Liver (tissue), 3 donors: Measurements from ENCODE around the gene KLK13.

Source experiments
- EGR1 ChIP-seq, 2 donors: IDR thresholded peaks; 2 replicates each; pipeline ENCODE4 v1.6.1; 2016 to 2018; ENCODE audit warnings: antibody characterized with exemption in 2 of 2, low read depth in 2 of 2
- FOXA2 ChIP-seq: IDR thresholded peaks from 2 replicates; pipeline ENCODE4 v1.6.1; 2016; ENCODE audit warnings: antibody characterized with exemption
- HNF4A ChIP-seq, 2 donors: conservative IDR thresholded peaks; 2 replicates each; pipeline ENCODE4 v1.6.1; 2016; ENCODE audit warnings: antibody characterized with exemption in 2 of 2, mild to moderate bottlenecking in 2 of 2
- NR2F2 ChIP-seq: IDR thresholded peaks from 2 replicates; pipeline ENCODE4 v1.6.1; 2016; ENCODE audit warnings: antibody characterized with exemption
- RAD21 ChIP-seq, 2 donors: IDR thresholded peaks; 2 replicates each; pipeline ENCODE4 v1.6.1; 2016; ENCODE audit warnings: antibody characterized with exemption in 2 of 2, mild to moderate bottlenecking in 2 of 2
- TAF1 ChIP-seq: conservative IDR thresholded peaks from 2 replicates; pipeline ENCODE4 v1.6.1; 2016; ENCODE audit warnings: antibody characterized with exemption, mild to moderate bottlenecking
- TF ChIP-seq, protein P1 (sequence below): fragments of 150-350 bp; IDR thresholded peaks from 2 replicates; pipeline ENCODE4 v1.5.1; 2017; ENCODE audit warnings: improper control_type of control experiment, low read depth, low read length; ENCODE audit not compliant: missing input control
- TF ChIP-seq, protein P2 (sequence below): IDR thresholded peaks from 2 replicates; pipeline ENCODE4 v1.6.1; 2016; ENCODE audit warnings: antibody characterized with exemption, mild to moderate bottlenecking
- donor health status: healthy.
- donor health status: healthy.

DNA sequence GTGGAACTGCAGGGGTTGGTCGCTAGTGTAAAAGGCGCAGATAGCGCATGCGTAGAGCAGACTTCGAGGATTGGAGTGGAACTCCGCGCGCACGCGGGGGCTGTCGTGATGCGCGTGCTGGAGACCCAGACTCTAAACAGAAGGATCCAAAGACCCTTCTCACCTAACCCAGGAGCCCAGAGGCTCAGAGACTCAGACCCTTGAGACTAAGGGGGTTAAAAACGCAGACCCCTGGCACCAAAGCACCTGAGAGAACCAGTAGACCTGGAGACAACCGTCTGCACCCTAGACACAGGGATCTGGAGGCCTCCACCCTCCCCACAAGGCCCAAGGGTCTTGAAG is 43.9 kb upstream of the KLK13 start:
- no peak for TF ChIP-seq TAF1
- TF ChIP-seq, protein P1, sequence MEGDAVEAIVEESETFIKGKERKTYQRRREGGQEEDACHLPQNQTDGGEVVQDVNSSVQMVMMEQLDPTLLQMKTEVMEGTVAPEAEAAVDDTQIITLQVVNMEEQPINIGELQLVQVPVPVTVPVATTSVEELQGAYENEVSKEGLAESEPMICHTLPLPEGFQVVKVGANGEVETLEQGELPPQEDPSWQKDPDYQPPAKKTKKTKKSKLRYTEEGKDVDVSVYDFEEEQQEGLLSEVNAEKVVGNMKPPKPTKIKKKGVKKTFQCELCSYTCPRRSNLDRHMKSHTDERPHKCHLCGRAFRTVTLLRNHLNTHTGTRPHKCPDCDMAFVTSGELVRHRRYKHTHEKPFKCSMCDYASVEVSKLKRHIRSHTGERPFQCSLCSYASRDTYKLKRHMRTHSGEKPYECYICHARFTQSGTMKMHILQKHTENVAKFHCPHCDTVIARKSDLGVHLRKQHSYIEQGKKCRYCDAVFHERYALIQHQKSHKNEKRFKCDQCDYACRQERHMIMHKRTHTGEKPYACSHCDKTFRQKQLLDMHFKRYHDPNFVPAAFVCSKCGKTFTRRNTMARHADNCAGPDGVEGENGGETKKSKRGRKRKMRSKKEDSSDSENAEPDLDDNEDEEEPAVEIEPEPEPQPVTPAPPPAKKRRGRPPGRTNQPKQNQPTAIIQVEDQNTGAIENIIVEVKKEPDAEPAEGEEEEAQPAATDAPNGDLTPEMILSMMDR, result peak; percentile 15
- no peak for TF ChIP-seq RAD21 (IDR thresholded peaks at IDR 0.05)
- TF ChIP-seq, protein P2, sequence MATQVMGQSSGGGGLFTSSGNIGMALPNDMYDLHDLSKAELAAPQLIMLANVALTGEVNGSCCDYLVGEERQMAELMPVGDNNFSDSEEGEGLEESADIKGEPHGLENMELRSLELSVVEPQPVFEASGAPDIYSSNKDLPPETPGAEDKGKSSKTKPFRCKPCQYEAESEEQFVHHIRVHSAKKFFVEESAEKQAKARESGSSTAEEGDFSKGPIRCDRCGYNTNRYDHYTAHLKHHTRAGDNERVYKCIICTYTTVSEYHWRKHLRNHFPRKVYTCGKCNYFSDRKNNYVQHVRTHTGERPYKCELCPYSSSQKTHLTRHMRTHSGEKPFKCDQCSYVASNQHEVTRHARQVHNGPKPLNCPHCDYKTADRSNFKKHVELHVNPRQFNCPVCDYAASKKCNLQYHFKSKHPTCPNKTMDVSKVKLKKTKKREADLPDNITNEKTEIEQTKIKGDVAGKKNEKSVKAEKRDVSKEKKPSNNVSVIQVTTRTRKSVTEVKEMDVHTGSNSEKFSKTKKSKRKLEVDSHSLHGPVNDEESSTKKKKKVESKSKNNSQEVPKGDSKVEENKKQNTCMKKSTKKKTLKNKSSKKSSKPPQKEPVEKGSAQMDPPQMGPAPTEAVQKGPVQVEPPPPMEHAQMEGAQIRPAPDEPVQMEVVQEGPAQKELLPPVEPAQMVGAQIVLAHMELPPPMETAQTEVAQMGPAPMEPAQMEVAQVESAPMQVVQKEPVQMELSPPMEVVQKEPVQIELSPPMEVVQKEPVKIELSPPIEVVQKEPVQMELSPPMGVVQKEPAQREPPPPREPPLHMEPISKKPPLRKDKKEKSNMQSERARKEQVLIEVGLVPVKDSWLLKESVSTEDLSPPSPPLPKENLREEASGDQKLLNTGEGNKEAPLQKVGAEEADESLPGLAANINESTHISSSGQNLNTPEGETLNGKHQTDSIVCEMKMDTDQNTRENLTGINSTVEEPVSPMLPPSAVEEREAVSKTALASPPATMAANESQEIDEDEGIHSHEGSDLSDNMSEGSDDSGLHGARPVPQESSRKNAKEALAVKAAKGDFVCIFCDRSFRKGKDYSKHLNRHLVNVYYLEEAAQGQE, result no peak
- TF ChIP-seq FOXA2, result no peak
- TF ChIP-seq HNF4A (conservative IDR thresholded peaks at IDR 0.05), result no peak
- TF ChIP-seq NR2F2, result no peak
- TF ChIP-seq EGR1 (IDR thresholded peaks at IDR 0.05; ENCODE audit: low read depth in 2 of 2), result no peak
